Mucosa of stomach (tissue), 1 donor: ENCODE results near the gene FAM163B.

Experiments used
- H3K27me3 ChIP-seq: one replicate; pipeline ENCODE4 v1.7.0; 2013; ENCODE audit warnings: mild to moderate bottlenecking, low read length; ENCODE audit not compliant: control insufficient read depth, insufficient read depth
- H3K36me3 ChIP-seq: one replicate; pipeline ENCODE4 v1.7.0; 2013; ENCODE audit warnings: low read length; ENCODE audit not compliant: control insufficient read depth, insufficient read depth
- H3K4me1 ChIP-seq: one replicate; pipeline ENCODE4 v1.7.0; 2013; ENCODE audit warnings: mild to moderate bottlenecking, low read length; ENCODE audit not compliant: control insufficient read depth, insufficient read depth
- H3K4me3 ChIP-seq: one replicate; pipeline ENCODE4 v1.7.0; 2013; ENCODE audit warnings: low read length
- H3K9ac ChIP-seq: one replicate; pipeline ENCODE4 v1.7.0; 2013; ENCODE audit warnings: mild to moderate bottlenecking, low read length, moderate library complexity
- H3K9me3 ChIP-seq: one replicate; pipeline ENCODE4 v1.7.0; 2013; ENCODE audit warnings: mild to moderate bottlenecking, low read length, moderate library complexity; ENCODE audit not compliant: control insufficient read depth
- donor health status: Pancreatic carcinoma.

Gene FAM163B

DNA sequence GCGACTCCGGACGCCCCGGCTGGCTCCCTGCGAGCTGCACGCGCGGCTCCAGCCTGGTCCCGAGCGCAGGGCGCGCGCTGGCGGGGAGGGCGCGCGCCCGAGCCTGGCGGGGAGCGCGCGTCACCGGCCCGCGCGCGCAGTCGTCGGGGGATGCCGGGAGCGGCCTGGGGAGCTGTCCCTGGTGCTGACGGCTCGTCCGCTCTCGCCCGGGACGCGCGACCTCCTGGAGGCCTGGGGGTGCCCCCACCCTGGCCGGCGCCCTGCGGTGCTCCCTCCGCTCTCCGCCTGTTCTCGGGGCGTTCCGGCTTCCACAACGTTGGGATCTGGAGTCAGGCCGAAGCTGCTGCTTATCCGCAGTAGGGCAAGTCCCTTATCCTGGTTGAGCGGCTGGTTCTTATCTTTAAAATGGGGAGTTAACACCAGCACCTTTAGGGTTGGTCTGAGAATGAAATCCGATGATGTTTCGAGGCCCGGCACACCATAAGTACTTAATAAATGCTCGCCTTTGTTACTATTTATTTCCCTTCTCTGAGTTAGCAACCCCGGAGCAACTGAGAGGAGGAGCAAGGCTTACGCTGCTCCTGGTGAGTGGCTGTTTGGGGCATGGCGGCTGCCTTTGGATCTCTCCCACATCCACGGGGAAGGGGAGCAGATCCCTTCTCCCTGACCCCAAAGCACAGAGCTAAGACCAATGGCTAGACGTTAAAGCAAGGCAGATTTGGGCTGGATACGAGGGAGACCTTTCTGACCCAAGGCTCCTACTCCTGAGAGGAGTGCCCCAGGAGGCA lies at the start of gene FAM163B:
Gene FAM163B (minus strand): TSS at position 79 of the 788 bp plus-strand sequence. CDS start 29,166 bp downstream, outside the sequence.
- Histone ChIP-seq H3K36me3 (no peaks in the 10 kb centered on the region), H3K4me3 (no peak within 1 kb of the TSS), H3K9ac (no peak within 1 kb of the TSS), H3K9me3 (no peaks in the 10 kb centered on the region), H3K27me3 (peaks cover 36% of the 10 kb centered on the region), H3K4me1 (no peaks in the 10 kb centered on the region)

DNA sequence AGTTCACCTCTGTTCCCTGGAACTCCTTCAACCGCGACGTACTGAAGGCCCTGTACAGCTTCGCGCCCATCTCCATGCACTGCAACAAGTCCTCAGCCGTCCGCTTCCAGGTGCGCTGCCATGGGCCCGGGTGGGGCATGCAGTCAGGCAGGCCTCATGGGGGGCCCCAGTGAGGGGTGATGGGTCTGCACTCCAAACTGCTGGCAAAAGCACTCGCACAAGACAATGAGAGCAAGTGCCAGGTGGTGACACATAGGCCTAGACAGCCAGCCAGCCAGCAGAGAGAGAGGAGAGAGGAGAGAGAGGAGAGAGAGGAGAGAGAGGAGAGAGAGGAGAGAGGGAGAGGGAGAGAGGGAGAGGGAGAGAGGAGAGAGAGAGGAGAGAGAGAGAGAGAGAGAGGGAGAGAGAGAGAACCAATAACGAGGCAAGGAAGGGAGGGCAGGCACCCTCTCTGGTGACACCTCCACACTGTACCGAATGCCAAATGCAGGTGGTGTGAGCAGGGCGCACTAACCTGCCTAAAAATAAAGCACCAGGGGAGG lies 48.0 kb upstream of the FAM163B start:
- Histone ChIP-seq H3K4me1 (peaks cover 14% of the 10 kb centered on the region), H3K9ac (no peak overlapping the region), H3K9me3 (no peaks in the 10 kb centered on the region), H3K4me3 (no peak overlapping the region), H3K27me3 (peaks cover 49% of the 10 kb centered on the region), H3K36me3 (no peaks in the 10 kb centered on the region)

DNA sequence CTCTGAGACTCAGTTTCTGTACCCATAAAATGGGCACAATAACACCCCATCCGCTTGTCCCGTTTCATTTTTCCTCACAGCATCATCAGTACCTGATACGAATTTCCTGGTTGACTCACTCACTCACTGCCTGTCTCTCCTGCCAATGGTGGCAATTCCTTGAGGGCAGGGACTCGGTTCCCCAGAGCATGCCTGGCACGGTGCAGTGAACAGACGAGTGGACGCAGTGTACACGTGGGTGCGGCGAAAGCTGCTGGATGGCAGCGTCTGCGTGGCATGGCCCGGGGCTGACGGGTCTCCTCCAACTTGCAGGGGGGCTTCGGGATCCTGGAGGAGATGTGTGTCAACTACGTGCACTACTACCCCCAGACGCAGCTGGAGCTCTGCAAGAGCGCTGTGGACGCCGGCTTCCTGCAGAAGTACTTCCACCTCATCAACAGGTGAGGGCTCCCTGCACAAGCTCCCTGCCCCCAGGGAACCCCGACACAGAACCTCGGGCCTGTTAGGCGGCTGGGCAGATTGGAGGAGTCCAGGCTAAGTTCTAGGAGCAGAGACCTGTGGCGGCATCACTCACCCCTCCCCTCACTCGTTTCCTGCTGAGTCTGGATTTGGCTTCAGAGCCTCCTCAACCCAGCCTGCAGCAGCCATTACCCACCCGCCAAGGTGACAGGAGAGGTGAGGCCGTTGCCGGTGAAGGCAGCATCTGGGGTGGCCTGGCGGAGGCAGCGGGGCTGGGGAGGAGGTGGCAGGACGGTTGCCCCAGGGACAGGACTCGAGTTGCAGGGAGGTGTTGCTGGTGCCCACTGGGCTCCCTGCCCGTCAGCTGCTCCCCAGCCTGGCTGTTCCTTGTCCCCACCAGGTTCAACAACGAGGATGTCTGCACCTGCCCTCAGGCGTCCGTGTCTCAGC lies 47.3 kb upstream of the FAM163B start:
- peaks cover 49% of the 10 kb centered on the region for H3K27me3 ChIP-seq
- H3K36me3 ChIP-seq, result no peaks in the 10 kb centered on the region
- no peak overlapping the region for H3K9ac ChIP-seq
- H3K4me1 ChIP-seq, result peaks cover 14% of the 10 kb centered on the region
- no peaks in the 10 kb centered on the region for H3K9me3 ChIP-seq
- H3K4me3 ChIP-seq, result no peak overlapping the region

DNA sequence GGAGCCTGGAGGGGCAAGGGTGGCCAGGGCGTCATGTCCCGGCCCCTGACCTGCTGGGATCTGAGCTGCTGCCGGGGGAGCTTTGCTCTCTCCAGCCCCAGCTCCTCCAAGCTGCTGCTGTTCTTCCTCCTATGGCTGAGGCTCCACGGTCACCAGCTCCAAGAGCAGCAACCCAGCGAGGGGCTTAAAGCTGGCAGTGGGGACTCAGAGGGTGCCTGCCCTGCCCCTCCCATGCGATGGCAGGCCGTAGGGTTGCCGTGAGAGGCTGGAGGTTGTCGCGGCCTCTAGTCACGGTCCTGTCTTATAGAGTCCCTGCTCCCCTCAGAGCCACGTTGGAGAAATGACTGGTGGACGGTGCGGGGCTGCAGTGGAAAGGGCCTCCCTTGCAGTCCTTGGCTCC lies 46.5 kb upstream of the FAM163B start:
- Histone ChIP-seq H3K9me3 (no peaks in the 10 kb centered on the region), H3K27me3 (peaks cover 49% of the 10 kb centered on the region), H3K9ac (no peak overlapping the region), H3K4me3 (no peak overlapping the region), H3K4me1 (peaks cover 14% of the 10 kb centered on the region), H3K36me3 (no peaks in the 10 kb centered on the region)

DNA sequence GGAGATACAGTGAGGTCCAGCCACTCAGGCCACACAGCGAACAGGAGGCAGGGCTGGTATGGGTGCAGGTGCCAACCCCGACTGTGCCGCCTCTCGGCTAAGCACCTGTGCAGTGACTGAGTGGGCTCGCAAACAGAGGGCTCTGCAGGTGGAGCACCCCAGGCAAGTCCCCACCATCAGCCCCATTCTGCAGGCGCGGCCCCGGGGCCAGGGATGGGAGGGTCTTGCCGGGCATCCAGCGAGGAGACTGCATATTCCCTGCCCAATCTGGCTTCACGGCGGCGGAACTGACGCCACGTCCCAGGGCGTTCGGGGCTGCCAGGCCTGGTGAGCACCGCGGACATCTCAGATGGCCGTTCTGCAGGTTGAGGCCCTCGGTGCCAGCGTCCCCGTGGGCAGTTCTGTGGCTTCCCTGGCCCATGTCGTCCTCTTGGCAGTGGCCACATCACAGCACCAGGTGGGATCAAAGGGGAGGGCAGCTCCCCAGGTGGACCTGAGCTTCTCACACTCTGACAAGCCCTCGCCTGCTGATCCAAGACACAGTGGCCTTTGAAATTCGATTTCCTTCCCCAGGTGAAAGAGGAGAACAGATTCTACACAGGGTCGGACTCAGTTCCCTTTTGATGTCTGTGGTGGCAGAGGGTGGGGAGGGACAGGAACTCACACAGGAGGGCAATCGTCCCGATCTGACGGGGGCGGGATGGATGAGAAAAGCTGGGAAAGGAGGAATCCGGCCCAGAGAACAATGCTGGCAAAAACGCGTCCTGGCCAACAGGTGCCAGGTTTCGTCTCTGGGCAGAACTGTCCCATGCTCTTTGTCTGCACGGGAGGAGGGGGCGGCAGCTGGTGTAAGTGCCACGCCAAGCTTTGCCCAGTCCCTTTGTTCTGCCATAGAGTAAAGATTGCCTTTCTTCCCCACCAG lies 45.8 kb upstream of the FAM163B start:
- H3K9me3 ChIP-seq, result no peaks in the 10 kb centered on the region
- no peak overlapping the region for H3K9ac ChIP-seq
- peaks cover 14% of the 10 kb centered on the region for H3K4me1 ChIP-seq
- H3K4me3 ChIP-seq, result no peak overlapping the region
- no peaks in the 10 kb centered on the region for H3K36me3 ChIP-seq
- H3K27me3 ChIP-seq, result peaks cover 48% of the 10 kb centered on the region

DNA sequence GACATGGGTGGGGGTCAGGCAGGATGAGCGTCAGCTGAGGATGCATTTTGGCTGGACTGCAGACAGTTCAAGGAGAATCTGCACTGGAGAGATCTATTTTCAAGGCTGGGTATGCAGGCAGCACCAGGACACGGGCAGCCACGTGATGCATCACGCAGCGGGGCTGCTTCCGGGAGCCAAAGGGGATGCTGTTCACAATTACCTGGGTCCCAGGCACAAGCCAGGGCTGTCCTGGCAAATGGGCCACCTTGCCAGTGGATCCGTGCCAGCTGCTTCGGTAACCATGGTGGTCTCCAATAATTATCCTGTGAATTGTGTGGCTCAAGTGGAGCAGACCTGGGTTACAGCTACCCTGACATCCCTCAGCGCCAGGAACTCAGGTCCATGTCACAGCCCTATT lies 44.4 kb upstream of the FAM163B start:
- Histone ChIP-seq H3K4me1 (peaks cover 6% of the 10 kb centered on the region), H3K27me3 (peaks cover 39% of the 10 kb centered on the region), H3K9ac (no peak overlapping the region), H3K9me3 (no peaks in the 10 kb centered on the region), H3K36me3 (no peaks in the 10 kb centered on the region), H3K4me3 (no peak overlapping the region)

DNA sequence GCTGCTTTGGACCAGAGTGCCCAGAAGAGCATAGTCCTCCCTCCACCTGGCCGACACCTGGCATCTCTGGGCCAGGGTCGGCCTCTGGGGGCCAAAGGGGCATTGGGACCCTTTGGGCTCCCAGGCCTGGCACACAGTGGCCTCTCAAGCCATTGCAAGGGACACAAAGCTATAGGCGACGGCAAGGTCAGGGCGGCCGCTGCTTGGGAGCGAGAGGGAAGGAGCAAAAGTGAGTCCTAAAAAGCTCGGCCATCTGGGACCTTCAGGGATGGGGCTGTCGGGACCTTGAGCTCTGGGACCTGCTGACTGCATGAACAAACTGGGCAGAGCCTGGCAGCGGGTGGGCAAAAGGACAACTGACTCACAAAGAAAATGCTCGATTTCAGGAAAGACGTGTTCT lies 40.8 kb upstream of the FAM163B start:
- Histone ChIP-seq H3K9me3 (no peaks in the 10 kb centered on the region), H3K27me3 (peaks cover 10% of the 10 kb centered on the region), H3K4me3 (no peak overlapping the region), H3K9ac (no peak overlapping the region), H3K36me3 (no peaks in the 10 kb centered on the region), H3K4me1 (no peaks in the 10 kb centered on the region)

DNA sequence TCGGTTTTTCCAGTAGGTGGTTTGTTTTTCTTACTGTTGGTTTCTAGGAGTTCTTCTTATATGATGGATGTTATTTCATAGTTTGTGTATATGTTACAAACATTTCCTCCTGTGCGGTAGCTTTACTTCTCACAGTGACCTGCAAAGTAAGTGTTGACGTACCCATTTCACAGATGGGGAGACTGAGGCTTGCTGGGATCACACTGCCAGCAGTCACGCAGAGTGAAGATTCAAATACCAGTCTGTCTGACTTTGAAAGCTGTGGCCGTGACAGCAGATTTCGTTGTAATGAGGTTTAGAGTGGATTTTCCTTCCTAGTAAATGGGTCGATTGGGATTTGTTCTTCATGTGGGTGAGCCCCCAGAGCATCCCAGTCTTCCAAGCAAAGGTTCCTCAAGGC lies 40.0 kb upstream of the FAM163B start:
- H3K4me1 ChIP-seq, result no peaks in the 10 kb centered on the region
- no peaks in the 10 kb centered on the region for H3K36me3 ChIP-seq
- no peak overlapping the region for H3K9ac ChIP-seq
- H3K9me3 ChIP-seq, result no peaks in the 10 kb centered on the region
- peaks cover 7% of the 10 kb centered on the region for H3K27me3 ChIP-seq
- no peak overlapping the region for H3K4me3 ChIP-seq

DNA sequence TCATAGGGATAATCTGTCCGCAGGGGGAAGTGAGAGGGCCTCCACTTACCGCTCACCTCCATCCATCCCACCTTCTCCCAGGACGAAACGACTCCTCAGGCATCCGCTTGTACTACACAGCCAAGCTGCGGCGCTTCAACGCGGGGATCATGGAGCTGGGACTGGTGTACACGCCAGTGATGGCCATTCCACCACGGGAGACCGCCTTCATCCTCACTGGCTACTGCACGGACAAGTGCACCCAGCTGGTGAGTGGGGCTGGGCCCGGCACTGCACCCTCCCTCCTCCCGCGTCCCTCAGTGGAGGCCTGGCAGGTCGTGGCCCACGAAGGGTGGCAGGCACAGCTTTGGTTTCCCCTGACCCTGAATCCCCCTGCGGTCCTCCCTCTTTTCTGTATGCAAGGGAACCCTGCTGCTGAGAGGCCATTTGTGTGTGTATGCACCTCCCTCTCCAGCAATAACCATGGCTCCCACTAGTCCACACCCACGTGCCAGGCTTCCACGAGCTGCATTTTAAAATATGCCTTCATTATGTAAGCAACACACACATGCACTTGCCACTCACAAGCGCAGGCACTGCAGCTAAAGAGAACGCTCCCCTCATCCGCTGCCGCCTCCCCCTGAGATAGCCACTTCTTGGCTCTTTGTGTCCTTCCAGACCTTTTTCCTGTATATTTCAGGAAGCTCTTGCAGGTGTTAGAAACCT lies 38.7 kb upstream of the FAM163B start:
- H3K27me3 ChIP-seq, result peaks cover 7% of the 10 kb centered on the region

DNA sequence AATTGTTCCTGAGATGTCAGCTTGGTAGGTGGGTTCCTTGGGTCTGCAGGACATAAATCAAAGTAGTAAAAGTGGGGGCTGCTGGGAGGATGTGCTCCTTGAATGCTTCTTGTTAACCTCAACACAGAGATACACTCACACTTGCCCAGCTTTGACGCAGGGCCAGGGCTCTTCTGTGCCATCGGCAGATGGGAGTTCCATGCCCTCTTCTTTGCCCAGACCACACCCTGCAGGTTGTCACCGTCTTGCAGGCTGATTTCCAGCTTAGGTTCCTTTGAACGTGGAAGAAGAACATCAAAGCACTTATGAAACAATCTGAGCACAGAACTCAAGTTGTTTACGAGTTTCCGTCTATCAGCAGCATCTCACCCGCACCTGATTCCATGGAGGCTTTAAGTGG lies 38.0 kb upstream of the FAM163B start:
- peaks cover 7% of the 10 kb centered on the region for H3K27me3 ChIP-seq
- no peak overlapping the region for H3K4me3 ChIP-seq
- no peaks in the 10 kb centered on the region for H3K4me1 ChIP-seq
- no peaks in the 10 kb centered on the region for H3K9me3 ChIP-seq
- no peaks in the 10 kb centered on the region for H3K36me3 ChIP-seq
- no peak overlapping the region for H3K9ac ChIP-seq

More for the DNA sequence above, 38.7 kb upstream of the FAM163B start:
- Histone ChIP-seq H3K9me3 (no peaks in the 10 kb centered on the region), H3K4me1 (no peaks in the 10 kb centered on the region), H3K4me3 (no peak overlapping the region), H3K36me3 (no peaks in the 10 kb centered on the region), H3K9ac (no peak overlapping the region)
